ENCODE data around the gene KIFAP3.

The KIFAP3 gene

DNA sequence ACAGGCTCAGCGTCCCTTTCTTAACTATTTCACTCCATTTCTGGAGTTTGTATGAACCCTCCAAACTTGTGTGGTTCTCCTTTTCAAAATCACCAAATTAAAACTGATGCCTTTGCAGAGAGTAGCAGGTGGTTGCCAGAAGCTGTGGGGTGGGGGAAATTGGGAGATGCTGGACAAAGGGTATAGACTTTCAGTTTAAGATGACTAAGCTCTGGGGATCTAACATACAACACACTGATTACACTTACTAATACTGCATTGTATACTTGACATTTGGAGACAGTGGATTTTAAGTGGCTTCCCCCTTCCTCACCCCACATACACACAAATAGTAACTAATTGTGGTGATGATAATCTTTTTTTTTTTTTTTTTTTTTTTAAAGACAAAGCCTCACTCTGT, 169.7 kb downstream of the KIFAP3 start:
- peaks cover 5% of the 10 kb centered on the region for H3K27me3 Mint-ChIP-seq
- no peak for DNase-seq (ENCODE audit: low spot score in 2 of 2)
- H3K27ac Mint-ChIP-seq, result no peak overlapping the region
- no peak overlapping the region for H3K4me3 Mint-ChIP-seq
- H3K36me3 Mint-ChIP-seq, result no peaks in the 10 kb centered on the region
- H3K4me1 Mint-ChIP-seq, result peaks cover 4% of the 10 kb centered on the region
- ATAC-seq (ENCODE audit: low read depth), result no peak
- H3K9me3 Mint-ChIP-seq, result no peaks in the 10 kb centered on the region

DNA sequence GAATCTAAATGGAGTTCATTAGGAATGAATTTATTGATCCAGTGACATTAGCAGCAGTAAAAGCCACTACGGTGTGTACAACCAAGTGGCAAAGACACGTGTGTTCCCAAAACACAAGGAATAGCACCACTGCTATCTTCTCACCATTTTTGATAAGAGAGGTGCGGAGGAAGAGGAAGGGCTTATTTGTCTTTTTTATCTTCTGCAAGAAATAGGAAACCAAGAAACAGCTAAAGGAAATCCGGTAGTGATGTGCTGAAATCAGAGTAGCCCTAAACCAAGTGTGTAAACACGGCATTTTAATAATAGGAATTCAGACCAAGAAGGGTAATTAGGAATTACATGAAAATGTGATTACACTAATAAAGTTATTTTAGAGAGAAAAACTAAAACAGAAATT, 171.7 kb downstream of the KIFAP3 start:
- Mint-ChIP-seq H3K4me3 (peak overlapping the region; percentile 4), H3K27ac (no peak overlapping the region), H3K36me3 (no peaks in the 10 kb centered on the region), H3K9me3 (no peaks in the 10 kb centered on the region), H3K4me1 (peaks cover 4% of the 10 kb centered on the region), H3K27me3 (peaks cover 5% of the 10 kb centered on the region)
- ATAC-seq (ENCODE audit: low read depth) (no peak), DNase-seq (ENCODE audit: low spot score in 2 of 2) (no peak)

DNA sequence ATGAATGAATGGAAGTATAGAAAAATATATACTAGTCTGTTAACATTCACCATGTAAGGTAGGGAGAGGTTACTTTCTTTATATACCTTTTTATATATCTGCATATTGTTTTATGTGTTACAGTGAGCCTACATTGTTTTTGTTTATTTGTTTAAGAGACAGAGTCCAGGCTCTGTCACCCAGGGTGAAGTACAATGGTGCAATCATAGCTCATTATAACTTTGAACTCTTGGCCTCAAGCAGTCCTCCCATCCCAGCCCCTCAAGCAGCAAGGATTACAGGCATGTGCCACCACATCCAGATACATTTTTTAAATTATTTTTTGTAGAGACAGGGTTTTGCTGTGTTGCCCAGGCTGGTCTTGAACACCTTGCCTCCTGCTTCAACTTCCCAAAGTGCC, 173.4 kb downstream of the KIFAP3 start:
- H3K9me3 Mint-ChIP-seq, result no peaks in the 10 kb centered on the region
- H3K4me3 Mint-ChIP-seq, result no peak overlapping the region
- peaks cover 8% of the 10 kb centered on the region for H3K27me3 Mint-ChIP-seq
- H3K4me1 Mint-ChIP-seq, result peaks cover 4% of the 10 kb centered on the region
- H3K27ac Mint-ChIP-seq, result no peak overlapping the region
- H3K36me3 Mint-ChIP-seq, result no peaks in the 10 kb centered on the region
- DNase-seq (ENCODE audit: low spot score in 2 of 2) (no peak), ATAC-seq (ENCODE audit: low read depth) (no peak)

DNA sequence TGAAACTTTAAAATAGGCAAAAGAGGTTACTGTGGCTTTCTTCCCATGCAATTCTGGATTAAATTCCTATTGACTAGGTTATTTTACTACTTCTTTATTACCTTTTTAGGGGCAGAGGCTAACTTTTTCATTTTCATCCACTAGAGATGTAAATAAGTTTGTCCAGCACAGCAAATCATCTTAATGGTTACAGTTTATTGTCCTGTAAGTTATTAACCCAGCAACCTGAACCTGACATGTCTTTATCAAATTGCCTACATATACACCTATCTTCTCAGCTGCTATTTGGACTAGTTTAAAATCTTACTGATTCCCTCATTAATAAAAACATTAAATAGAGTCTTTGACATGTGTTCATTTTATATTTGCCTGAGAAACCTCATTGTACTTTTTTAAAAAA, 173.9 kb downstream of the KIFAP3 start:
- no peak for DNase-seq (ENCODE audit: low spot score in 2 of 2)
- peaks cover 4% of the 10 kb centered on the region for H3K4me1 Mint-ChIP-seq
- H3K9me3 Mint-ChIP-seq, result no peaks in the 10 kb centered on the region
- H3K27me3 Mint-ChIP-seq, result peaks cover 8% of the 10 kb centered on the region
- no peak overlapping the region for H3K4me3 Mint-ChIP-seq
- no peak overlapping the region for H3K27ac Mint-ChIP-seq
- ATAC-seq (ENCODE audit: low read depth), result no peak
- H3K36me3 Mint-ChIP-seq, result no peaks in the 10 kb centered on the region

DNA sequence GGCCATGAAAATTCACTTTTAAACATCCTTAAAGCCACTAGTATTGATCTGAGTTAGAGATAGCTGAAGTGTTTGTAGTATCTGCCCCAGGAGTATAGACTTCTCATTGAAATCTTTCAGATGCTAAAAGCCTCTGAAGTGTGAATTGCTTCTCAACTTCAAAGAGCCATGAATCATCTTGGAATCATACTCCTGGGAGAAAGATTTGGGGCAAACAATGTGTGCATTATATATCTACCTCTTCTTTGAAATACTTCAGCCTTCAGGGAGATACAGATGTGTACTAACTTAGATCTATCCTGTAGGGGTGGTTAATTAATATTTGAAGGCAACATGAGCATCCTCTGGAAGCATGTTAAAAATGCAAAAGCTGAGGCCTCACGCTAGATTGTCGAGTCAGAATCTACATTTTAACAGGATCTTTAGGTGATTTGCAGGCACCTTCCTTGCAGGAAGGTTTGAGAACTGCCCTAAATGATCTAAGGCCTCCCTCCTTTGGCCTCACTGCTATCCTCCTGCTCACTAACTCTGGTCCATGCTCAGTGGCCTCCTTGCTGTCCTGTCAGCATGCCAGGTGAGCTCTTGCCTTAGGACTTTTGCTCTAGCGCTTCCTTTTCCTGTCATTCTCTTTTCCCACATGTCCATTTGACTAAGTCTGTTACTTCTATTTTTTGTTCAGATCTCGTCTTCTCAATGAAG, 174.8 kb downstream of the KIFAP3 start:
- Mint-ChIP-seq H3K27me3 (peaks cover 8% of the 10 kb centered on the region), H3K36me3 (peaks cover 2% of the 10 kb centered on the region), H3K4me1 (peaks cover 6% of the 10 kb centered on the region), H3K27ac (no peak overlapping the region), H3K4me3 (no peak overlapping the region), H3K9me3 (no peaks in the 10 kb centered on the region)
- ATAC-seq (ENCODE audit: low read depth), result no peak
- no peak for DNase-seq (ENCODE audit: low spot score in 2 of 2)

DNA sequence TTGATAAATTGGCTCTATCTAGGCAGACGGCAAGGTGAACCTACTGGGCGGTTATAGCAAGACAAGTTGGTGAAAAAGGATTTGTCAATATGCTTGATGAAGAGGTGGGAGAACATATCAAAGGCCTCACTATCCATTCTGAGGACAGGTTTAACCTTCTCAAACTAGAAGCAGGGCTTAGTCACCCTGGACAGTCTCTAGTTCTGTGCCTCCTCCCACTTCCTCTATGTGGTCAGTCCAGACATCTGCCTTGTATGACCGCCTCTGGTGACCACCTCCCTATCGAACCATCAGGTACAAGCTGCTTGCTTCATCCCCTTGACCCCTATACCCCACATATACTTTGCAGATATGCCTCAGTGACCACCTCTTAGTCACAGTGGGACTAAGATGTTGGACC, 178.5 kb downstream of the KIFAP3 start:
- H3K27ac Mint-ChIP-seq, result no peak overlapping the region
- no peak for DNase-seq (ENCODE audit: low spot score in 2 of 2)
- no peak for ATAC-seq (ENCODE audit: low read depth)
- H3K36me3 Mint-ChIP-seq, result peaks cover 2% of the 10 kb centered on the region
- H3K4me3 Mint-ChIP-seq, result no peak overlapping the region
- no peaks in the 10 kb centered on the region for H3K9me3 Mint-ChIP-seq
- H3K27me3 Mint-ChIP-seq, result peaks cover 6% of the 10 kb centered on the region
- peaks cover 22% of the 10 kb centered on the region for H3K4me1 Mint-ChIP-seq

DNA sequence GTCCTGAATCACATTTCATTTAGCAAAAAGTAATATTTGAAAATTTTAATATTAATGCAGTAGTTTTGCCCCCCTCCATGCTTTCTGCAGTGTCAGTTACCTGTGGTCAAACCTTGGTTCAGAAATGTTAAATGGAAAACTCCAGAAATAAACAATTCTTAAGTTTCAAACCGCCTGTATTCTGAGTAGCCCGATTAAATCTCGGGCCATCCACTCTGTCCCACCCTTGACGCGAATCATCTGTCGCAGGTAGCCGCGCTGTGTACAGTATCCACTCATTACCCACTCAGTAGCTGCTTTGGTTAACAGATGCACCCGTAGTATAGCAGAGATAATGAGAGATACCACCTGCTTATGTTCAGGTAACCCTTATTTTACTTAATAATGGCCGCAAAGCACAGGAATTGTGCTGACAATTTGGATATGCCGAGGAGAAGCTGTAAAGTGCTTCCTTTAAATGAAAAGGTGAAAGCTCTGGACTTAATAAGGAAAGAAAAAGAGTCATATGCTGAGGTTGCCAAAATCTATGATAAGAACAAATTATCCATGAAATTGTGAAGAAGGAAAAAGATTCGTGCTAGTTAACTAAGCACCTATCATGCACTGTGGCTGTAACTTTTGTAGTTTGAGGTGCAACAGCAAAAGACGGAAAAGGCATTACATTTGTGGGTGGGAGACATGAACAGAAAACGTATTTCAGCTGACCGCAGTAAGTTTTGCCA, 179.9 kb downstream of the KIFAP3 start:
- peaks cover 27% of the 10 kb centered on the region for H3K4me1 Mint-ChIP-seq
- peak overlapping the region; percentile 100 for H3K27ac Mint-ChIP-seq
- H3K9me3 Mint-ChIP-seq, result no peaks in the 10 kb centered on the region
- peaks cover 3% of the 10 kb centered on the region for H3K27me3 Mint-ChIP-seq
- peak overlapping the region; percentile 95 for H3K4me3 Mint-ChIP-seq
- H3K36me3 Mint-ChIP-seq, result peaks cover 2% of the 10 kb centered on the region
- no peak for DNase-seq (ENCODE audit: low spot score in 2 of 2)
- no peak for ATAC-seq (ENCODE audit: low read depth)

DNA sequence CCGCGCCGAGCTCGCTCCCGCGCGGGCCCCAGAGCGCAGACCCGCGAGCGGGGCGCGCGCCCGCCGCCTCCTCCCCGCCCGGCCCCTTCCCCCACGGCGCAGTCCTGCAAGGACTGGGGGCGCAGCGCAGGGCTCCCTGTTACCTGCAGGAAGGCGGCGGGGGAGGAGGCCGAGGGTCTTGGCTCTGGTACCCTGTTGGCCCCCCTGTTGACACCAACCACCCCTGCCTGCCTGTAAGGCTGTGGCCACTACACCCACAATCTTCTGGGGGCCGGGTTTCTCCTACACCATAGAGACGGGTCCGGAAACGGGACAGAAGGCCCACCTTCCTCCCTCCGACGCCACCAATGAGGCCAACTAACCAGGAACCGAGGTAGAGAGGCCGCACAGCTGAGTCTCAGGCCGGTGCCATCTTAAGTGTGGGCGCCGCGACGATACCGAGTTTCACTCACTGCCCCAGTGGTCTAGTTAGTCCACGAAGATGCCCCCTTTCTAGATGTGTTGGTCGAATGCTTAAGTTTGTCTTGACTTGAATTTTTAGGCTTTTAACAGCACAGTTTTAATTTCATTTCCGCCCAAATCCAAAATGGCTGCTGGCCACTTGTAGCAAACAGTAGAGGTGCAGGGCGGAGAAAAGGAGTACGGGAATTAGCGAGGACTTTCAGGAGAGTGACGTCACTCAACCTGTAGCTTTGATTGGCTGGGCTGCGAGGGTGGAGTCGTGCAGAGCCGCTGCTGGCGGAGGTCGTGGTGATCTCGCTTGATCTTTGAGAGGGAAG, 180.7 kb downstream of the KIFAP3 start, which contains the start of gene SCYL3:
SCYL3 (minus strand) TSS at position 252 of the 779 bp plus-strand sequence. CDS start 5,056 bp downstream, outside the sequence.
- H3K27ac Mint-ChIP-seq, result peak within 1 kb of the TSS; percentile 100
- peaks cover 3% of the 10 kb centered on the region for H3K27me3 Mint-ChIP-seq
- DNase-seq (ENCODE audit: low spot score in 2 of 2) (peak; percentile 86 to 92), ATAC-seq (ENCODE audit: low read depth) (peak; percentile 83)
- H3K4me1 Mint-ChIP-seq, result peaks cover 33% of the 10 kb centered on the region
- no peaks in the 10 kb centered on the region for H3K9me3 Mint-ChIP-seq
- H3K36me3 Mint-ChIP-seq, result peaks cover 5% of the 10 kb centered on the region
- H3K4me3 Mint-ChIP-seq, result peak within 1 kb of the TSS; percentile 95

DNA sequence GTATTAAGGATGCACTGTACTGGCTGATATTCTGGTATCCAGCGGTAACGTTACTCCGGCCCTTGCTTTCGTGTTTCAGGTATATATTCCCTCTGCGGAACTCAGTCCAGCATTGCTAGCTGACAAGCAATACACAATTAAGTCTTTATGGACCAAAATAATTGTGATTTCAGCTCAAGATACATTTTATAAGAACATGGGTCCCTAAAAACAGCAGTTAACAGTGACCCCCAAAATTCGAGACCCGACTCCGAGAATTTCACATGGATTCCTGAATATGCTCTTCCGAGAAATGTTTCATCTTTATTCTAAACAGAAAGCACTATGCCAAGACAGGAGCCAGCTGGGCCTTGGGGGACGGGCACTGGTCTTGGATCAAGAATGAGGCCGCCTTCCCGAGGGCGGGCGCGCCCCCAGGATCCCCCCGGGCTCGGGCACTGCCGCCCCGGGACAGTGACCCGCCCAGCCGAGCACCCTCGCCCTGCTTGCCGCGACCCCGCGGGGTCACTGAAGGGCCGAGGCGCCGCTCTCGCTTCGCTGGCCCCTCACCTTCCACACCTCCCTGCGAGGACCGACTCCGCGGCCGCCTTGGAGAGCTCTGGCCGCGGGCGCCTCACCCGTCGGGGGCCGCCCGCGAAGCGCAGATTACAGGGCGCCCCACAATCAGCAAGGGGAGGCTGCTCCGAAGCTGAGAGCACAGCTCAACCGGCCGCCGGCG, 181.4 kb downstream of the KIFAP3 start:
- Mint-ChIP-seq H3K4me1 (peaks cover 36% of the 10 kb centered on the region), H3K4me3 (peak overlapping the region; percentile 95)
- no peak for DNase-seq (ENCODE audit: low spot score in 2 of 2)

DNA sequence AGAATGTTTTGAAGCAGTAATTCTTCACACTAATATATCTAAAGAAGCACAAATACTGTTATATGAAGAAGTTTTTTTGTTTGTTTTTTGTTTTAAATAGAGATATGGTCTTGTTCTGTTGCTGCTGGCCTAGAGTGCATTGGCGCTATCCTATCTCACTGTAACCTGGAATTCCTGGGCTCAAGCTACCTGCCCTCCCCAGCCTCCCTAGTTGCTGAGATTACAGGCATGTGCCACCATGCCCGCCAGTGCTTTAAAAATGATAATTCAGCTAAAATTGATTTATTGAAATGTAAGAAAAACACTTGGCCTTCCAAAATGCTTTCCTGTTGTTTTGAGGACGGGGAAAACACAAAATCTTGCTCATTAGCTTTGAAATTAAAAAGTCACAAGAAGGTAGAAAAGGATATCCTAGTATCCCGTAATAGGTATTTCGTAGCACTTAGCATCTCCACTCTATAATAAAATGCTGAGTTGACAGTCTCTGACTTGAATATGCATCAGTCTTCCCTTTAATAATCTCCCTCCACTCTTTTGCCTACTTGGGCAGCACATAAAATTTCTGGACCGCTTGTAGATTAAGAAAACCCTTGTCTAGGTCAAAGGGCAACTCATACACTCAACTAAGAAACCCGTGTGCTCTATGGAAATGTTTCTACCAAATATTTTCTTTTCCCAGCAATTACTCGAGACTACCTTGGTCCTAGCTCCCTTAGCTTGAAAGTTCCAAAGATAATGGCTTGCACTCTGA, 182.1 kb downstream of the KIFAP3 start:
- Mint-ChIP-seq H3K9me3 (no peaks in the 10 kb centered on the region), H3K4me1 (peaks cover 36% of the 10 kb centered on the region), H3K27me3 (peaks cover 3% of the 10 kb centered on the region), H3K36me3 (peaks cover 10% of the 10 kb centered on the region), H3K4me3 (peak overlapping the region; percentile 95), H3K27ac (peak overlapping the region; percentile 100)
- DNase-seq (ENCODE audit: low spot score in 2 of 2), result no peak
- ATAC-seq (ENCODE audit: low read depth), result no peak

More for the DNA sequence above, 181.4 kb downstream of the KIFAP3 start:
- no peaks in the 10 kb centered on the region for H3K9me3 Mint-ChIP-seq
- peaks cover 3% of the 10 kb centered on the region for H3K27me3 Mint-ChIP-seq
- peak; percentile 0 for ATAC-seq (ENCODE audit: low read depth)
- peaks cover 8% of the 10 kb centered on the region for H3K36me3 Mint-ChIP-seq
- H3K27ac Mint-ChIP-seq, result peak overlapping the region; percentile 100

DNA sequence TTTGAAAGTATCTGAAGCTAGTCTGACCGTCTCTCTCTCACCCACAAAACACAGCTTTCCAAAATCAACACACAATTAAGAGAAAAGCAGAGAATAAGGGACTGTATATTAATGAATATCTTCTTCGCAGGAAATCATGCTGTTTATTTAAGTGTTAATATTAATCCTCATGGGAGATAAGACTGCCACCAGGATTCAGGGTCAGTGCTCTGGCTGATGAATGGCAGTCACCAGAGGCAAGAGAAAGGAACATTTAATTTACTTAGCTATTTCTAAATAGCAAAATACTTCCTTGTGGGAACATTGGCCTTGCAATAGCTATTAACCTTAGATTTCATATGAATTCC, 183.0 kb downstream of the KIFAP3 start:
- H3K4me3 Mint-ChIP-seq, result peak overlapping the region; percentile 8
- H3K36me3 Mint-ChIP-seq, result peaks cover 12% of the 10 kb centered on the region
- H3K27ac Mint-ChIP-seq, result peak overlapping the region; percentile 64
- peaks cover 3% of the 10 kb centered on the region for H3K27me3 Mint-ChIP-seq
- peaks cover 36% of the 10 kb centered on the region for H3K4me1 Mint-ChIP-seq
- ATAC-seq (ENCODE audit: low read depth) (no peak), DNase-seq (ENCODE audit: low spot score in 2 of 2) (no peak)
- no peaks in the 10 kb centered on the region for H3K9me3 Mint-ChIP-seq

DNA sequence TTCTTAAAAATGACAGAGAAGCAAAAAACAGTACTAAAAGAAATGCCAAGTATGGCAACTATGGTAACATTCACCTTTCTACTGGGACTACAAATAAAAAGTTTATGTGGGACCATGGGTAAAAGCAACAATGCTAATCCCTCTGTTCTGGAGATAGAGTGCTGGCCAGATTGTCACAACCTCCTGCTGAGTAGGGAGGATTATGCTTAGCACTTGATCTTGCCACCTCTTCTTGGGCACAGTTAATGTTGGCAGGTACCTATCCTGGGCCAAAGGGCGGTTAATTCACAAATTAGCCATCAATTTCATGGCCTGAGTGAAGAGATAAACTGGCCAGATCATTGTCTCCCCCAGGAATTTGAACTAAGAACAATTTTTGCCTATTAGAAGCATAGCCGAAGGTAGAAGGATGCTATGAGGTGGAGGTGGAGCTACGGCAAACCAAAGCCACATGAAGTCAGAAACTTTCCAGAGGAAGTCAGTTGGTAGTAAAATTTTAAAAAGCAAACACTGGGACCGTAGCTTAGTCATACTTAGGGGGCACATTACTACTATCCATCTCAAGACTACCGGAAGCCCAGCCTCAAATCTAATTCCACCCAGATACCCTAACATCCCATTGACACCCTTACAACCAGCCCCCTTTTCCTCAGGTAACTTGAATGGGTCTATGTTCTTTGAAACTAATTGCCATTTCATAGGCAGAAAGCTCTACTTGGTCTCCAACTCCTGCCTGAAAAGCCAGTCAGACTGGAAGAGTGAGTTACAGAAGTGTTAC, 183.5 kb downstream of the KIFAP3 start:
- ATAC-seq (ENCODE audit: low read depth), result no peak
- no peaks in the 10 kb centered on the region for H3K9me3 Mint-ChIP-seq
- peaks cover 36% of the 10 kb centered on the region for H3K4me1 Mint-ChIP-seq
- no peak for DNase-seq (ENCODE audit: low spot score in 2 of 2)
- peaks cover 15% of the 10 kb centered on the region for H3K36me3 Mint-ChIP-seq
- H3K27me3 Mint-ChIP-seq, result no peaks in the 10 kb centered on the region
- H3K27ac Mint-ChIP-seq, result peak overlapping the region; percentile 64
- H3K4me3 Mint-ChIP-seq, result peak overlapping the region; percentile 8
